Measurements from ENCODE around the gene NOL9. TPM values are rescaled to one million over a fixed set of nuclear protein-coding genes. Genes with fewer than 3 reads are reported as not detected.

NOL9 gene
- total RNA-seq, 1 donor from 2014 or later: 49.5 TPM

GRCh38 chr1:6497867-6498575 lies 56.3 kb downstream of the NOL9 start:
- DNase-seq (ENCODE audit: low spot score, unreplicated experiment): no peak
- Mint-ChIP-seq H3K9me3 (ENCODE audit: low read depth) (no peaks in the 10 kb centered on the region), H3K4me1 (ENCODE audit: low read depth) (peaks cover 7% of the 10 kb centered on the region), H3K4me3 (ENCODE audit: low read depth) (peak overlapping the region; percentile 72), H3K36me3 (ENCODE audit: insufficient read depth) (no peaks in the 10 kb centered on the region), H3K27me3 (peaks cover 44% of the 10 kb centered on the region), H3K27ac (peak overlapping the region; percentile 62)
- no peak for TF ChIP-seq CTCF (IDR thresholded peaks at IDR 0.05; ENCODE audit: unreplicated experiment)

DNA sequence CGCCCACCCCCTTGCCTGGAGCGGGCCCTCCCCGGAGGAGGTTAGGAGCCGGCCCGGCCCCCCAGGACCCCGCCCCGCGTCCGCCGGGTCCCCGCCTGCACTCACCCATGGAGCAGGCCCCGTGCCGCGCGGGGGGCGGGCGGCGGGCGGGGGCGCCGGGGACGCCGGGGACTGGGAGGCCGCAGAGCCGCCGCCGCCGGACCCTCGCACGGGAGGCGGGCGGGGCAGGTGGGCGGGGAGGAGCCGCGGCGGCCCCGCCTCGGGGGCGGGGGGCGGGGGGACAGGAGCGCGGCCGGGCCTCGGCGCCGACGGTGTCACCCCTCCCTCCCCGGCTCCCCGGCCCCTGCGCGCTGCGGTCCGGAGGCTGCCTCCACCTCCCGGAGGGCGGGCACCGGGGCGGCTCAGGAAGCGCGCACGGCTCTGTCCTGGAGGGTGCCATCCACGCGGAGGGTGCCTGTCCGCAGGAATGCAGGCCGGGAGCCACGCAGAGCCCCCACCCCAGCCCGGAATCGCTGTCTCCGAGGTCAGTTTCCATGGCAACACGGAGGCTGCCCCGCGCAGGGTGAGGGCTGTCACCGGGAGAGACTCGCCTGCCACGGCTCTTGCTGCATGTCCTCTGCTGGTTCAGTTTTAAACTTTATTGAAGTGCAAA lies 57.0 kb downstream of the NOL9 start:
- Mint-ChIP-seq H3K9me3 (ENCODE audit: low read depth) (no peaks in the 10 kb centered on the region), H3K27ac (peak overlapping the region; percentile 62), H3K4me1 (ENCODE audit: low read depth) (peaks cover 7% of the 10 kb centered on the region), H3K27me3 (peaks cover 44% of the 10 kb centered on the region), H3K4me3 (ENCODE audit: low read depth) (peak overlapping the region; percentile 72), H3K36me3 (ENCODE audit: insufficient read depth) (no peaks in the 10 kb centered on the region)
- DNase-seq (ENCODE audit: low spot score, unreplicated experiment): no peak
- no peak for TF ChIP-seq CTCF (IDR thresholded peaks at IDR 0.05; ENCODE audit: unreplicated experiment)

- DNase-seq (ENCODE audit: low spot score, unreplicated experiment): no peak
These were observed 57.5 kb downstream of the NOL9 start for GRCh38 chr1:6496890-6497214.

DNA sequence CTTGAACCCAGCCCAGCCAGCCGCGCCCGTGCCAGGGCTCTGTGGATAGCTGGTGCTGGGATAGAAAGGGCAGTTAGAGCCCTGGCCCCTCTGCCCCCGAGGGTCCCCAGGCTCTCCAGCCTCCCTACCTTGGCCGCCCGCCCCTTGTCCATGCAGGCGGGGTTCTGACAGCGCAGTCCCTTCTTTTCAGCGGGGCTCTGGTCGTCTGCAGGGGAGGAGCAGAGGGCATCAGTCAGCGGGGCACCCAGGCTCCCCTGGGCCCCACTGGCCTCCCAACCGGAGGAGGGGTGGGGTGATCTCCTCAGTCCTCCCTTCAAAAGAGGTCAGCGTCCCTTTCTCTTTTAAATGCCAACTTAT lies 58.0 kb downstream of the NOL9 start:
- Mint-ChIP-seq H3K27me3 (peaks cover 38% of the 10 kb centered on the region), H3K4me3 (ENCODE audit: low read depth) (peak overlapping the region; percentile 71), H3K4me1 (ENCODE audit: low read depth) (peaks cover 12% of the 10 kb centered on the region), H3K27ac (peak overlapping the region; percentile 59), H3K36me3 (ENCODE audit: insufficient read depth) (no peaks in the 10 kb centered on the region), H3K9me3 (ENCODE audit: low read depth) (no peaks in the 10 kb centered on the region)
- no peak for TF ChIP-seq CTCF (IDR thresholded peaks at IDR 0.05; ENCODE audit: unreplicated experiment)
- DNase-seq (ENCODE audit: low spot score, unreplicated experiment): no peak

More at GRCh38 chr1:6496890-6497214, 57.5 kb downstream of the NOL9 start:
- Mint-ChIP-seq H3K9me3 (ENCODE audit: low read depth) (no peaks in the 10 kb centered on the region), H3K36me3 (ENCODE audit: insufficient read depth) (no peaks in the 10 kb centered on the region), H3K27ac (peak overlapping the region; percentile 59), H3K4me3 (ENCODE audit: low read depth) (peak overlapping the region; percentile 71), H3K4me1 (ENCODE audit: low read depth) (peaks cover 7% of the 10 kb centered on the region), H3K27me3 (peaks cover 43% of the 10 kb centered on the region)
- TF ChIP-seq CTCF (IDR thresholded peaks at IDR 0.05; ENCODE audit: unreplicated experiment): no peak

DNA sequence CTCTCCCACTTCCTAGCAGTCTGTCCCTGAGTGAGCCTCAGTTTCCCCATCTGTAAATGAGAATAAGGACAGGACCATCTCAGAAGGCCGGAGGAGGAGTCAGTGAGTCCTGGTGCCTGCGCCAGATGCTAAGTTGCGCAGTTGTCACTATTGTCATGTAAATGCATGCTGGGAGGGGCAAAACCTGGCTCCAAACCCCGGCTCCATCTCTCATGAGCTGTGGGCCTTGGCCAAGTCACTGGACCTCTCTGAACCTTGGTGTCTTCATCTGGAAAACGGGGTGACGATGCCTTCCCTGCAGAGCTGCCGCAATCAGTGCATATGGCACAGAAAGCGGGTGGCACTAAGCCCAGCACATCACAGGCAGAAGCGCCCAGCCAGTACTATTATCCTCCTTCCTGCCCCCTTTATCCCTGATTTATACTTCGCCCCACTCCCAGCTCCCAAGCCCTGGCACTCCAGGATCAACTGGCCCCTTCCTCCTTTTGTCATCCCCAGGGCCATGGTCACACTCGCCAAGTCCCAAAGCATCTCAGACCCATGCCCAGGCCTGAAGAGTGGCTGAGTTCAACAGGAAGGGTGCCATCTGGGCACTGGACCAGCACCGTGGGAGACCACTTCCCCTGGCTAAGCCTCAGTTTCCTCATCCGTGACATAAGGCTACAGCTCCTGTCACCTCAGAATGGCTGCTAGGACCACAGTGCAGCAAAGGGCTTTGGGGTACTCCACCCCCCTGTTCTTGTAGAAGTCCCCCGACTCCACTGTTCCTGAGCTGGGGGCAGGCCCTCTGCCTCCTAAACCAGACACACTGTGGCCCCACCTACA lies 58.6 kb downstream of the NOL9 start:
- no peak for TF ChIP-seq CTCF (IDR thresholded peaks at IDR 0.05; ENCODE audit: unreplicated experiment)
- H3K27ac Mint-ChIP-seq: no peak overlapping the region

More for the DNA sequence above, 58.6 kb downstream of the NOL9 start:
- peaks cover 32% of the 10 kb centered on the region for H3K27me3 Mint-ChIP-seq
- peaks cover 15% of the 10 kb centered on the region for H3K4me1 Mint-ChIP-seq (ENCODE audit: low read depth)
- H3K36me3 Mint-ChIP-seq (ENCODE audit: insufficient read depth): no peaks in the 10 kb centered on the region
- DNase-seq (ENCODE audit: low spot score, unreplicated experiment): no peak
- H3K9me3 Mint-ChIP-seq (ENCODE audit: low read depth): no peaks in the 10 kb centered on the region
- peak overlapping the region; percentile 71 for H3K4me3 Mint-ChIP-seq (ENCODE audit: low read depth)
